ENCODE measurements around the gene ERVFRD-1.
"Not testable (repeated sequence)": the region's sequence is repeated elsewhere in the genome, so short reads cannot be mapped to it uniquely, and the experiment has no call there.

The ERVFRD-1 gene

GRCh38 chr6:11132194-11132888 is 20.8 kb upstream of the ERVFRD-1 start:
- in situ Hi-C loops (cut with HindIII; ENCODE audit: low sequenced_read_pairs) = loop anchor here (25.0 kb wide), 1 partner anchor 355 kb away; no protein-coding TSS in a partner anchor

- in situ Hi-C loops (cut with HindIII; ENCODE audit: low sequenced_read_pairs) = loop anchor here (25.0 kb wide), 1 partner anchor 357 kb away; no protein-coding TSS in a partner anchor
These were observed 19.1 kb upstream of the ERVFRD-1 start for GRCh38 chr6:11130605-11131004.

GRCh38 chr6:11129908-11130565 is 18.5 kb upstream of the ERVFRD-1 start:
- in situ Hi-C loops (cut with HindIII; ENCODE audit: low sequenced_read_pairs) = loop anchor here (25.0 kb wide), 1 partner anchor 357 kb away; no protein-coding TSS in a partner anchor

- in situ Hi-C loops (cut with HindIII; ENCODE audit: low sequenced_read_pairs) = loop anchor here (25.0 kb wide), 1 partner anchor 359 kb away; no protein-coding TSS in a partner anchor
These were observed 17.1 kb upstream of the ERVFRD-1 start for GRCh38 chr6:11128608-11129007.

- in situ Hi-C loops (cut with HindIII; ENCODE audit: low sequenced_read_pairs) = loop anchor here (25.0 kb wide), 1 partner anchor 360 kb away; no protein-coding TSS in a partner anchor
These were observed 15.4 kb upstream of the ERVFRD-1 start for GRCh38 chr6:11126876-11127275.

GRCh38 chr6:11123978-11124377 is 12.5 kb upstream of the ERVFRD-1 start:
- in situ Hi-C loops (cut with HindIII; ENCODE audit: low sequenced_read_pairs) = no loop called here

- in situ Hi-C loops (cut with HindIII; ENCODE audit: low sequenced_read_pairs) = no loop called here
These were observed 10.9 kb upstream of the ERVFRD-1 start for GRCh38 chr6:11122380-11122779.

- in situ Hi-C loops (cut with HindIII; ENCODE audit: low sequenced_read_pairs) = no loop called here
These were observed 10.3 kb upstream of the ERVFRD-1 start for GRCh38 chr6:11121851-11122250.

GRCh38 chr6:11120271-11121005 is 8.9 kb upstream of the ERVFRD-1 start:
- in situ Hi-C loops (cut with HindIII; ENCODE audit: low sequenced_read_pairs) = no loop called here

- in situ Hi-C loops (cut with HindIII; ENCODE audit: low sequenced_read_pairs) = not testable (repeated sequence)
These were observed 4.4 kb upstream of the ERVFRD-1 start for GRCh38 chr6:11115808-11116536.

- in situ Hi-C loops (cut with HindIII; ENCODE audit: low sequenced_read_pairs) = no loop called here
These were observed 1.5 kb upstream of the ERVFRD-1 start for GRCh38 chr6:11113038-11113437.

GRCh38 chr6:11111769-11112437 is 378 bp upstream of the ERVFRD-1 start:
- in situ Hi-C loops (cut with HindIII; ENCODE audit: low sequenced_read_pairs) = no loop called here

- in situ Hi-C loops (cut with HindIII; ENCODE audit: low sequenced_read_pairs) = no loop called here
These were observed 2.8 kb downstream of the ERVFRD-1 start for GRCh38 chr6:11108726-11109125.

GRCh38 chr6:11103065-11103464 is 8.5 kb downstream of the ERVFRD-1 start:
- in situ Hi-C loops (cut with HindIII; ENCODE audit: low sequenced_read_pairs) = no loop called here

GRCh38 chr6:11101417-11101816 is 10.1 kb downstream of the ERVFRD-1 start:
- in situ Hi-C loops (cut with HindIII; ENCODE audit: low sequenced_read_pairs) = no loop called here

- in situ Hi-C loops (cut with HindIII; ENCODE audit: low sequenced_read_pairs) = no loop called here
These were observed 13.5 kb downstream of the ERVFRD-1 start for GRCh38 chr6:11098004-11098403.

GRCh38 chr6:11097476-11097875 is 14.0 kb downstream of the ERVFRD-1 start:
- in situ Hi-C loops (cut with HindIII; ENCODE audit: low sequenced_read_pairs) = no loop called here

- in situ Hi-C loops (cut with HindIII; ENCODE audit: low sequenced_read_pairs) = no loop called here
These were observed 15.4 kb downstream of the ERVFRD-1 start for GRCh38 chr6:11096109-11096508.

- in situ Hi-C loops (cut with HindIII; ENCODE audit: low sequenced_read_pairs) = no loop called here
These were observed 16.6 kb downstream of the ERVFRD-1 start for GRCh38 chr6:11094941-11095340.

GRCh38 chr6:11094411-11094851 is 17.1 kb downstream of the ERVFRD-1 start:
- in situ Hi-C loops (cut with HindIII; ENCODE audit: low sequenced_read_pairs) = no loop called here
